Panc1 (cell line): ENCODE results near the gene ANKLE1. TPM values are rescaled to one million over a fixed set of nuclear protein-coding genes. Genes with fewer than 3 reads are reported as not detected.

Experiments used
- ATAC-seq: fragments of 200-7000 bp; cut with Tn5 transposase; 2 replicates; pipeline ENCODE4 v1.9.1; 2020; ENCODE audit warnings: mild to moderate bottlenecking, moderate library complexity
- BruUV-seq: library from RNA; stranded (reverse); fragments of 400-500 nt; replicated peaks from 2 replicates; lab custom pipeline; 2021; lab: Mats Ljungman, UMichigan
- CTCF ChIA-PET: fragments of 300-600 bp; sonication (Branson Sonifier 250); formaldehyde crosslinking; loops from one replicate; lab custom pipeline; 2022; ENCODE audit warnings: antibody characterized with exemption; lab: Charles Lee
- POLR2A ChIA-PET: fragments of 300-600 bp; sonication (Branson Sonifier 250); formaldehyde crosslinking; loops from one replicate; lab custom pipeline; 2022; ENCODE audit warnings: antibody characterized with exemption; lab: Charles Lee
- DNase-seq: peaks from one replicate; pipeline ENCODE4 v3.0.0-alpha.2; 2010; ENCODE audit warnings: low read depth, low spot score
- H3K27ac ChIP-seq: 2 replicates; pipeline ENCODE4 v1.5.1; 2011; ENCODE audit warnings: mild to moderate bottlenecking, low read length, inconsistent platforms
- H3K27me3 ChIP-seq: fragments of 200-500 bp; sonication (Bioruptor generic); 2 replicates; pipeline ENCODE4 v1.6.0; 2014; ENCODE audit warnings: low read length, inconsistent platforms; ENCODE audit not compliant: control insufficient read depth, insufficient read depth
- H3K36me3 ChIP-seq: fragments of 200-500 bp; sonication (Bioruptor generic); 2 replicates; pipeline ENCODE4 v1.5.1; 2014; ENCODE audit warnings: inconsistent platforms, mild to moderate bottlenecking, low read length, moderate library complexity; ENCODE audit not compliant: control insufficient read depth, insufficient read depth
- H3K4me1 ChIP-seq: 2 replicates; pipeline ENCODE4 v1.5.1; 2011; ENCODE audit warnings: inconsistent platforms, mild to moderate bottlenecking, low read length, moderate library complexity; ENCODE audit not compliant: control insufficient read depth, insufficient read depth
- H3K4me3 ChIP-seq, 2 experiments: 2 replicates each; pipeline ENCODE4 v1.5.1; 2011 to 2012; ENCODE audit warnings: low read depth in 2 of 2, low read length in 2 of 2, mild to moderate bottlenecking in 2 of 2, inconsistent platforms in 1 of 2, moderate library complexity in 1 of 2
- H3K9me3 ChIP-seq: fragments of 200-500 bp; sonication (Bioruptor generic); 2 replicates; pipeline ENCODE4 v1.5.1; 2014; ENCODE audit warnings: low read depth, mild to moderate bottlenecking, inconsistent platforms, low read length, moderate library complexity; ENCODE audit not compliant: control insufficient read depth, insufficient read depth
- POLR2AphosphoS5 ChIP-seq: IDR thresholded peaks from 2 replicates; pipeline ENCODE4 v1.6.1; 2012; ENCODE audit warnings: mild to moderate bottlenecking, low read depth, low read length, moderate library complexity
- SIN3A ChIP-seq: IDR thresholded peaks from 2 replicates; pipeline ENCODE4 v1.6.1; 2012; ENCODE audit warnings: low read depth, mild to moderate bottlenecking, low read length, moderate library complexity, borderline replicate concordance; ENCODE audit not compliant: insufficient read depth
- TCF7L2 ChIP-seq: IDR thresholded peaks from 2 replicates; pipeline ENCODE4 v1.6.1; 2011; ENCODE audit warnings: mild to moderate bottlenecking, low read depth, low read length, inconsistent platforms
- in situ Hi-C: cut with HindIII; loops from 2 replicates; pipeline ENCODE4 v1.10.0; 2016; ENCODE audit warnings: low sequenced_read_pairs, low pct_unique_long_range_greater_than_20kb
- intact Hi-C: fragments of 100-400 bp; cut with micrococcal nuclease; formaldehyde crosslinking; loops from one replicate; pipeline ENCODE4 v1.10.0; 2022; ENCODE audit not compliant: unreplicated experiment
- total RNA-seq: library from RNA; stranded (reverse); gene quantifications from one replicate; pipeline ENCODE4 v1.2.1, GENCODE V29; 2021; ENCODE audit not compliant: unreplicated experiment
- TF ChIP-seq, protein P1 (sequence below): fragments of 450-650 bp; IDR thresholded peaks from 2 replicates; pipeline ENCODE4 v1.5.1; 2017; ENCODE audit warnings: mild to moderate bottlenecking
- TF ChIP-seq, protein P2 (sequence below), 2 experiments: IDR thresholded peaks; 2 replicates each; pipeline ENCODE4 v1.6.1; 2011 to 2012; ENCODE audit warnings: low read depth in 2 of 2, control low read depth in 1 of 2, low read length in 1 of 2, mild to moderate bottlenecking in 1 of 2, moderate library complexity in 1 of 2; ENCODE audit not compliant: insufficient read depth in 1 of 2

ANKLE1 gene
- total RNA-seq, 1 experiment from 2014 or later, result 1.1 TPM

DNA sequence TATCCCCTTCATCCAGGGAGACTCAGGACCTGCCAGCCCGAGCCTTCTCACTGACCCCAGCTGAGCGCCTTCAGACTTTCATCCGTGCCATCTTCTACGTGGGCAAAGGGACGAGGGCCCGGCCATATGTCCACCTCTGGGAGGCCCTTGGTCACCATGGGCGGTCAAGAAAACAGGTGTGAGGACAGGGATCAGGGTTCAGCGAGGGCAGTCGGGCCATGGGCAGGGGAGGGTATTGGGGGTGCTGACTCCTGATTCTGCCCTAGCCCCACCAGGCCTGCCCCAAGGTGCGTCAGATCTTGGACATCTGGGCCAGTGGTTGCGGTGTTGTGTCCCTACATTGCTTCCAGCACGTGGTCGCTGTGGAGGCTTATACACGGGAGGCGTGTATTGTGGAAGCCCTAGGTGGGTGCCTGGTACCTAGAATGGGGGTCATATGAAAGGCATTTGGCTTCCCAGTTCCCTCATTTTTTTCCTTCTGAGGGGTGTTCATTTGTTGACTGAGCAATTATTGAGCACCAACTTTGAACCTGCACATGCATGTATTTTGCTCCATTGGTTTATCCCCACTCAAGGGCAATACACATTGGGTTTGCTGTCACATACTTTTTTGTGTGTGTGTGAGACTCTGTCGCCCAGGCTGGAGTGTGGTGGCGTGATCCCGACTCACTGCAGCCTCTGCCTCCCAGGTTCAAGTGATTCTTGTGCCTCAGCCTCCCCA lies 3.9 kb downstream of the ANKLE1 start:
- no peaks in the 10 kb centered on the region for H3K4me1 ChIP-seq
- BruUV-seq, result no TSS peak
- H3K9me3 ChIP-seq, result no peaks in the 10 kb centered on the region
- POLR2A ChIA-PET, result no interaction called here
- ATAC-seq, result no peak
- intact Hi-C loops, result loop anchor here (10.0 kb wide), 1 partner anchor 61 kb away; the partner anchor contains the start of gene OCEL1
- in situ Hi-C loops, result no loop called here
- no peaks in the 10 kb centered on the region for H3K36me3 ChIP-seq
- no peak for DNase-seq
- no peaks in the 10 kb centered on the region for H3K27me3 ChIP-seq
- CTCF ChIA-PET, result interaction anchor here (0.6 to 0.7 kb wide), 2 partner anchors 41 to 145 kb away, joined by 3 read pairs; no protein-coding TSS in a partner anchor
- TF ChIP-seq, protein P1, sequence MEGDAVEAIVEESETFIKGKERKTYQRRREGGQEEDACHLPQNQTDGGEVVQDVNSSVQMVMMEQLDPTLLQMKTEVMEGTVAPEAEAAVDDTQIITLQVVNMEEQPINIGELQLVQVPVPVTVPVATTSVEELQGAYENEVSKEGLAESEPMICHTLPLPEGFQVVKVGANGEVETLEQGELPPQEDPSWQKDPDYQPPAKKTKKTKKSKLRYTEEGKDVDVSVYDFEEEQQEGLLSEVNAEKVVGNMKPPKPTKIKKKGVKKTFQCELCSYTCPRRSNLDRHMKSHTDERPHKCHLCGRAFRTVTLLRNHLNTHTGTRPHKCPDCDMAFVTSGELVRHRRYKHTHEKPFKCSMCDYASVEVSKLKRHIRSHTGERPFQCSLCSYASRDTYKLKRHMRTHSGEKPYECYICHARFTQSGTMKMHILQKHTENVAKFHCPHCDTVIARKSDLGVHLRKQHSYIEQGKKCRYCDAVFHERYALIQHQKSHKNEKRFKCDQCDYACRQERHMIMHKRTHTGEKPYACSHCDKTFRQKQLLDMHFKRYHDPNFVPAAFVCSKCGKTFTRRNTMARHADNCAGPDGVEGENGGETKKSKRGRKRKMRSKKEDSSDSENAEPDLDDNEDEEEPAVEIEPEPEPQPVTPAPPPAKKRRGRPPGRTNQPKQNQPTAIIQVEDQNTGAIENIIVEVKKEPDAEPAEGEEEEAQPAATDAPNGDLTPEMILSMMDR, result no peak
- TF ChIP-seq TCF7L2 (no peak), SIN3A (no peak), POLR2AphosphoS5 (no peak)
- TF ChIP-seq, protein P2, sequence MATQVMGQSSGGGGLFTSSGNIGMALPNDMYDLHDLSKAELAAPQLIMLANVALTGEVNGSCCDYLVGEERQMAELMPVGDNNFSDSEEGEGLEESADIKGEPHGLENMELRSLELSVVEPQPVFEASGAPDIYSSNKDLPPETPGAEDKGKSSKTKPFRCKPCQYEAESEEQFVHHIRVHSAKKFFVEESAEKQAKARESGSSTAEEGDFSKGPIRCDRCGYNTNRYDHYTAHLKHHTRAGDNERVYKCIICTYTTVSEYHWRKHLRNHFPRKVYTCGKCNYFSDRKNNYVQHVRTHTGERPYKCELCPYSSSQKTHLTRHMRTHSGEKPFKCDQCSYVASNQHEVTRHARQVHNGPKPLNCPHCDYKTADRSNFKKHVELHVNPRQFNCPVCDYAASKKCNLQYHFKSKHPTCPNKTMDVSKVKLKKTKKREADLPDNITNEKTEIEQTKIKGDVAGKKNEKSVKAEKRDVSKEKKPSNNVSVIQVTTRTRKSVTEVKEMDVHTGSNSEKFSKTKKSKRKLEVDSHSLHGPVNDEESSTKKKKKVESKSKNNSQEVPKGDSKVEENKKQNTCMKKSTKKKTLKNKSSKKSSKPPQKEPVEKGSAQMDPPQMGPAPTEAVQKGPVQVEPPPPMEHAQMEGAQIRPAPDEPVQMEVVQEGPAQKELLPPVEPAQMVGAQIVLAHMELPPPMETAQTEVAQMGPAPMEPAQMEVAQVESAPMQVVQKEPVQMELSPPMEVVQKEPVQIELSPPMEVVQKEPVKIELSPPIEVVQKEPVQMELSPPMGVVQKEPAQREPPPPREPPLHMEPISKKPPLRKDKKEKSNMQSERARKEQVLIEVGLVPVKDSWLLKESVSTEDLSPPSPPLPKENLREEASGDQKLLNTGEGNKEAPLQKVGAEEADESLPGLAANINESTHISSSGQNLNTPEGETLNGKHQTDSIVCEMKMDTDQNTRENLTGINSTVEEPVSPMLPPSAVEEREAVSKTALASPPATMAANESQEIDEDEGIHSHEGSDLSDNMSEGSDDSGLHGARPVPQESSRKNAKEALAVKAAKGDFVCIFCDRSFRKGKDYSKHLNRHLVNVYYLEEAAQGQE (IDR thresholded peaks at IDR 0.05; ENCODE audit: insufficient read depth in 1 of 2, low read depth in 2 of 2, low read length in 1 of 2), result no peak
- no peak overlapping the region for H3K27ac ChIP-seq
- no peak overlapping the region for H3K4me3 ChIP-seq

DNA sequence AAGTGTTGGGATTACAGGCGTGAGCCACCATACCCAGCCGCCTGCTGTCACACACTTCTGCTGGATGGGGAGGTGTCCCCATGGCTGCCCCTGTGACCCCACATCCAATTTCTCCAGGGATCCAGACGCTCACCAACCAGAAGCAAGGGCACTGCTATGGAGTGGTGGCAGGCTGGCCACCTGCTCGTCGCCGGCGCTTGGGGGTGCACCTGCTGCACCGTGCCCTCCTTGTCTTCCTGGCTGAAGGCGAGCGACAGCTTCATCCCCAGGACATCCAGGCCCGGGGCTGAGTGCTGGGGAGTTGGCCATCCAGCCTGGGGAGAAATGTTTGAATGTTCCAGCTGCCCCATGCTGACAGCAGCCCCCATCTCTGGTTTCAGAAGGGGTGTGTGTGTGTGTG lies 4.6 kb downstream of the ANKLE1 start:
- peaks cover 3% of the 10 kb centered on the region; the same call in 1 of the 2 replicates for H3K4me1 ChIP-seq
- BruUV-seq, result no TSS peak
- no peaks in the 10 kb centered on the region for H3K27me3 ChIP-seq
- DNase-seq (no peak), ATAC-seq (no peak)
- no peak overlapping the region for H3K4me3 ChIP-seq
- in situ Hi-C loops (no loop called here), intact Hi-C loops (loop anchor here (10.0 kb wide), 1 partner anchor 61 kb away; the partner anchor contains the start of gene OCEL1)
- TF ChIP-seq TCF7L2 (no peak), SIN3A (no peak), POLR2AphosphoS5 (no peak)
- TF ChIP-seq, protein P2 (IDR thresholded peaks at IDR 0.05; ENCODE audit: insufficient read depth in 1 of 2, low read depth in 2 of 2, low read length in 1 of 2), result no peak
- TF ChIP-seq, protein P1, result no peak
- H3K9me3 ChIP-seq, result no peaks in the 10 kb centered on the region
- no peak overlapping the region for H3K27ac ChIP-seq
- ChIA-PET POLR2A (no interaction called here), CTCF (no interaction called here)
- H3K36me3 ChIP-seq, result no peaks in the 10 kb centered on the region
